ENCODE results near the gene FGFR2.

The FGFR2 gene

GRCh38 chr10:121484401-121484800, 113.8 kb downstream of the FGFR2 start:
- DNase-seq, result no peak

GRCh38 chr10:121481180-121481579, 117.1 kb downstream of the FGFR2 start:
- no peak for DNase-seq

GRCh38 chr10:121478556-121478955, 119.7 kb downstream of the FGFR2 start:
- no peak for DNase-seq

- DNase-seq, result no peak
Observed at GRCh38 chr10:121469797-121470606, 128.2 kb downstream of the FGFR2 start.

GRCh38 chr10:121468726-121469125, 129.5 kb downstream of the FGFR2 start:
- DNase-seq, result no peak

GRCh38 chr10:121466424-121466823, 131.8 kb downstream of the FGFR2 start:
- DNase-seq, result no peak

- no peak for DNase-seq
Observed at GRCh38 chr10:121465215-121465614, 133.0 kb downstream of the FGFR2 start.

GRCh38 chr10:121464517-121464916, 133.7 kb downstream of the FGFR2 start:
- DNase-seq, result no peak

- no peak for DNase-seq
Observed at GRCh38 chr10:121462955-121463354, 135.3 kb downstream of the FGFR2 start.

GRCh38 chr10:121462281-121462680, 136.0 kb downstream of the FGFR2 start:
- DNase-seq, result no peak

GRCh38 chr10:121461307-121461706, 136.9 kb downstream of the FGFR2 start:
- DNase-seq, result no peak

GRCh38 chr10:121460733-121461132, 137.5 kb downstream of the FGFR2 start:
- DNase-seq, result no peak

- DNase-seq, result no peak
Observed at GRCh38 chr10:121459622-121460453, 138.4 kb downstream of the FGFR2 start.

GRCh38 chr10:121459279-121459621, 139.0 kb downstream of the FGFR2 start:
- DNase-seq, result no peak

GRCh38 chr10:121457729-121458128, 140.5 kb downstream of the FGFR2 start:
- no peak for DNase-seq

GRCh38 chr10:121455377-121455776, 142.9 kb downstream of the FGFR2 start:
- no peak for DNase-seq

GRCh38 chr10:121454781-121455180, 143.5 kb downstream of the FGFR2 start:
- no peak for DNase-seq

- DNase-seq, result no peak
Observed at GRCh38 chr10:121453160-121453559, 145.1 kb downstream of the FGFR2 start.

GRCh38 chr10:121452581-121452980, 145.7 kb downstream of the FGFR2 start:
- DNase-seq, result no peak

- DNase-seq, result no peak
Observed at GRCh38 chr10:121450247-121450646, 148.0 kb downstream of the FGFR2 start.

GRCh38 chr10:121449482-121449924, 148.7 kb downstream of the FGFR2 start:
- DNase-seq, result no peak

GRCh38 chr10:121448766-121449421, 149.3 kb downstream of the FGFR2 start:
- DNase-seq, result no peak

- no peak for DNase-seq
Observed at GRCh38 chr10:121444520-121445165, 153.6 kb downstream of the FGFR2 start.

Measured in CD4-positive, alpha-beta T cell treated with Interleukin-21 for 1 hour (primary cell).